Measurements from ENCODE around the gene PDIA6.
"Not testable (repeated sequence)": the region's sequence is repeated elsewhere in the genome, so short reads cannot be mapped to it uniquely, and the experiment has no call there.

Gene PDIA6

DNA sequence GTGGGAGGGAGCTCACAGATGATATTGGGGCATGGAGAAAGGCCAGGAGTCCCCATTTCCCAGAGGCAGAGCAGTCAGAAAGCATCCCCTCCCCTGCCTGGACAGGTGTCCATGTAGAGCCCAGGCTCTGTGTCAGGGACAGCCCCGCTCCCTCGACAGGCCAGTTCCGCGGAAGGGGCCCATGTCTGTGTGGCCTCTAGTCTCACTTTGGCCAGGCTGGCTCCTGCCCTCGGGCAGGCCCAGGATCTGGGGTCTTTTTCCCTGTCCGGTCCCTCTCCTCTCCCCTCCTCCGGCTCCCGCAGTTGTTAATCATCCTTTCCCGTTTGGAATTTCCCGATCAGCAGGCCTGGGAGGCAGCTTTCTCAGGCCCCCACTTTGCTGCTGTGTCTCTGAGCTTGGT, 20.4 kb upstream of the PDIA6 start:
- no peak for DNase-seq (ENCODE audit: low read depth)

DNA sequence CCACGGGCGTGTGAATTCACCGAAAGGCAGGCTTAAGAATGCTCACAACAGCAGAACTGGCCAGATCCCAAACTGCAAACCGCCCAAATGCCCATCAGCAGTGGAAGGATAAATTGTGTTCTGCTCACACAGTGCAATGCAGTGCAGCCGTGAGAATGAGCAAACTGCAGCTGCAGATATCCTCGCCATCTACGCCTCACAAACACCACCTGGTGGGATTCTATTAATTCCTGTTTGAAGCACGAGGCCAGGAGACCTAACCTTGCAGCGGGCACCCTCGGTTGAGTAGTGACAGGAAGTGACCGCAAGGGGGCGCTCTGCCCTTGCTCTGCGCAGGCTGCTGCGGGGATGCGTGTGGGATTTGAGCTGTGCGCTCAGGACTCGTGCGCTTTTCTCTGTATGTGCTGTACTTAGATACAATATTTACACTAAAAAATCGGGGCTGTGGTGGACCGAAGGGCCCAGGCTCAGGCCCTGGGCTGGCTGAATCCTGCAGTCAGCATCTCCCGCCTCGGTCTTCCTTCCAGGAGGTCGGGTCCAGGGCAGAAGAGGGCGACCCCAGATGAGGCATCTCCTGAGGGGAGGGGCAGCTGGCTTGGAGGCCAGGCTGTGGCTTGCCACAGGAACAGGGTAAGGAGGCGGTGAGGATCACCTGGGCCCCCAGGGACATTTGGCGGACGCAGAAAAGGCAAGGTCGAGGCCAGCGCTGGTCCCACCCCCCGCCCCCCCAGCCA, 19.8 kb upstream of the PDIA6 start:
- DNase-seq (ENCODE audit: low read depth), result peak; percentile 74

DNA sequence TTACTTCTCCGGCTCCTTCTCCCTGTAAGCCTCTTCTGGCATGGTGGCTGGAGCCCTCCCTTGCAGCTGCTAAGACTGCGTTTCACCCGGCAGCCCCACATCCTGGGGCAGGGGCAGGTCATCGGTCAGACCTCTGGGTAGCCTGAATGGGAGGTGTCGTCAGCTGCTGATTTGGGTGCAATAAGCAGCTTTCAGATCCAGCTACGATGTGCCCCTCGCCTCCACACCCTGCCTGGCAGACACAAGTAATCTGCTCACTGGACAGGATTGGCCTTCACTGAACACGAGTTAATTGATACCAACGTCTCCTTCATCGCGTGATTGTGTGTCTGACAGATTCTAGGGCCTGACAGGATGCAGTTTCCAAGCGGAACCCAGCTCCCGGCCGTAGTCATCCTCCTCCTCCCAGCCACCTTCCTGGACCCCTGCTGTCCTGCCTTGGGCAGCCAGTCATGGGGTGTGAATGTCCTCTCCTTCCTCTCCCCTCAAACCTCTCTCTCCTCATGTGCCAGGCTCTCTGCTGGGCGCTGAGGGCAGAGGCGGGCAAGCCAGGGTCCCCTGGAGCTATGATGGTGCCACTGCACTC, 18.9 kb upstream of the PDIA6 start:
- no peak for DNase-seq (ENCODE audit: low read depth)

DNA sequence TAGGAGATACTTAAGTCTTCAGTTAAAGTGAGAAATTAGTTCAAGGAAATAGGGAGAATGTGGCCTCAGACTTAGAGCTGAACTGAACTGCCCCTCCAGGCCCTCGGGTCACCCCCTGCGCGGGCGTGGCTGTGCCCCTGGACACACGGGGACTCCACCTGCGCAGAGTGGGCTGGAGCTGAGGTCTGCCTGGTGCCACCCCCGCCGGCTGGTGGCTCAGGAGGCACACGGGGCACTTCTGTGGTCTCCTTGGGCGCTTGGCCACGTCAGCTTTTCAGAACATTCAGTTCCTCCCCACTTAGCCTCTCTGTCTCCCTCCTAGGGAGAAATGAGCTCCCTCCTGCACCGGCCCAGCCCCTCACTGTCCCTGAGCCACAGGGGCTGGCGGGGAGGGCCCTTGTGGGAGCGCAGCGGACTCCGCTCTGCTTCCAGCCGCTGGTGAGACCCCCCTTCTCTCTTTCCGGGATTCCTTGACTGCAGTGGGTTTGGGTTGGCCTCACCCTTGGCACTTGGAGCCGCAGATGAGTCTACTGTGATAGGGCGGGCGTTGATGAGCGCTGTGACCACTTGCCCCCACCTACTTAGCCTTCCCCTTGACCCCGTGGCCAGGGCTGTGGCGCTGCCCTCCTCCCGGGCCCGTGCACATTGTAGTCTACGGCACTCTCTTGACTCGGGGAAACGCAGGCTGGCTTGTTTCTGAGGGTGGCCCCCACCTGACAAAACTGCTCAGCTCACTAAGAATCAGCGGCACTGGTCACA, 18.2 kb upstream of the PDIA6 start:
- DNase-seq (ENCODE audit: low read depth), result no peak

DNA sequence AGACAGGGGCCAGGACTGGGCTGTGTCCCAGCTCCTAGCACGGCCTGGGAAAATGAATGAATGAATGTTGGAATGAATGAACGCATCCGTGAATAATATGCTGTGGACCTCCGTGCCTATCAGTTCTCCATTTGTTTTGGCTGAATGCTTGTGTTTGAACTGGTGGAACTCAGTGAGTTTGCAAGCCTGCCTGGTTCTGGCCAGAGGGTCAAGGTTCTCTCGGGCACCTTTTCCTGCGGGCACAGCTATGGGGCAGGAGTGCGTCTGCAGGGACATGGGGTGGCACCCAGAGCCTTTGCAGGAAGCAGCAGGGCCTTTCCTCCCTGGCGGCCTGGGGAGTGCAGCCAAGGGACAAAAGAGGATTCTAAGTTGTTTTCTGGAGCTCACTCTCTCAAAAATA, 17.6 kb upstream of the PDIA6 start:
- no peak for DNase-seq (ENCODE audit: low read depth)

DNA sequence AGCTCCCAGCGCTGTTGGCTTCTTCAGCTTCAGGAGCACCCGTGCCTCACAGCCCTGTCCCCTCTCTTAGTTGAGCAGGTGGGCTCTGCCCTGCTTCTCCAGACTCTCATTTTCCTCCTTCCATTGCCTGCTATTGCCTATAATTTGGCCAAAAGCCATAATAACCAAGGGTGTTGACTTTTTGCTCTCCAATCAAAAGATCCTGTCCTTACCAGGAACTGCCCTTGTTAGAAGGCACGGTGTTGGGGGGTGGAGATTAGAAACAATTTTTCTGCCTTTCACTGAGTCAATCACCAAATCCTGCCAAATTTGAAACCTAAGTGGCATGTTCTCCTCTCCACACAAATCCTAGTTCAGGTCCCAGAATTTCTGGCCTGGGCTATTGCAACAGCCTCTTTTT, 16.7 kb upstream of the PDIA6 start:
- no peak for DNase-seq (ENCODE audit: low read depth)

DNA sequence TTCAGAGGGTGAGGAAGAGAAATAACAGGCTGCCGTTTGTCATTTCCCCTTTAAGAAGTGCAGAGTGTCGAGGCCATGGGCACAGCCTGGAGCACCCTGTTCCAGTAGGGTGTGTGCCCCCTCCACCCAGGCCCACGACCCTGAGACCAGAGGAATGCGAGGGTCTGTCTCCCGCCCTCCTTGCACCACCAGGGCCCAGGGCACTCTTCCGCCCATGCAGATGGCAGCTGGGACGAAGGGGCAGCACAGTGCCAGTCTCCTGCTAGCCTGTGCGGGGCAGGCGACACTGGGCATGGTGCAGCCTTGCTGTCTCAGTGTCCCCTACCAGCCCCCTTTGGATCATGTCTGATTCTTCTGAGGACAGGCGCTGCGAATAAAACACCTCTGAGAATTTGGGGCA, 15.8 kb upstream of the PDIA6 start:
- DNase-seq (ENCODE audit: low read depth), result no peak

DNA sequence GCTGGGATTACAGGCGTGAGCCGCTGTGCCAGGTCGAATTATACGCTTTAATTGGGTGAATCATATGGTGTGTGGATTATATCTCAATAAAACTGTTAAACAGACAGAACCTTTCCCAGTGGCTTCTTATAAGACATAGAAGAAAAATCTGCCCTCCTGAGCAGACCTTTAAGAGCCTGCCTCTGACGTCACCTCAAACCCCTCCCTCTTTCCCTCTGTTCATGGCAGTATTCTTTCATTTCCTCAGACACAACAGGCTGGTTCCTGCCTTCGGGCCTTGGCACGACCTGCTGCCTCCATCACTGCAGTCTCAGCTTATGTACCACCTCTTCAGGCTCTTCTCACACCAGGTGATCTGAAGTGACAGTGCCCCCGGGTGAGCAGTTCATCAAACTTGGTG, 14.0 kb upstream of the PDIA6 start:
- DNase-seq (ENCODE audit: low read depth), result no peak

DNA sequence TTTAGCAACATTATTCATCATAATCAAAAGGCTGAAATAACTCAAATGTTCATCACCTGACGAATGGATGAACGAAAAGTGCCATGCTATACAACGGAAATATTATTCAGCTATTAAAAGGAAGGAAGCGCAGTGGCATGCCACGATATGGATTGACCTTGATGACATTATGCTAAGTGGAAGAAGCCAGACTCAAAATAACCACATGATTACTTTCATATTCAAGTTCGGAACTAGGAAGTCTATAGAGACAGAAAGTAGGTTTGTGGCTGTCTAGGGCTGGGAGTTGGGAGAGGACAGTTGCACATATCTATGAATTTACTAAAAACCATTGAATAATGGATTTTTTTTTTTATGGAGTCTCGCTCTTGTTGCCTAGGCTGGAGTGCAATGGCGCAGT, 13.4 kb upstream of the PDIA6 start:
- no peak for DNase-seq (ENCODE audit: low read depth)

DNA sequence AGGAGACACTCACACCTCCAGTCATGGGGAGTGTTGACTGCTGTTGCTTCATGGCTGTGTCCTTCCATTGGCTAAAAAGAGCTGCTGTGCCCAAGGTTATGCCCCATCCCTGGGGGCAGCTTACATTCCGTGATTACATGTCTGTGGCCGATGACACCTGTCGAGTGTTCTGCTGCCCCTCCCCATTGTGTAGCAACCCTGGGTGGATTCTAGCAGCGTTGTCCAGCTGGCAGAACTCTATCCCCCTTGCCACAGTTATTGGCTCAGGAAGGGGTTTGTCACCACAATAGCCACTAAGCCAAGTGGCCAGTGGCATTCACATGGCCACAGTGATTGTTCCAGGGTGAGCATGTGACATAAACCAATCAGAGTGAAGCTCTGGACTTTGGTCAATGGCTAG, 11.6 kb upstream of the PDIA6 start:
- DNase-seq (ENCODE audit: low read depth), result no peak

DNA sequence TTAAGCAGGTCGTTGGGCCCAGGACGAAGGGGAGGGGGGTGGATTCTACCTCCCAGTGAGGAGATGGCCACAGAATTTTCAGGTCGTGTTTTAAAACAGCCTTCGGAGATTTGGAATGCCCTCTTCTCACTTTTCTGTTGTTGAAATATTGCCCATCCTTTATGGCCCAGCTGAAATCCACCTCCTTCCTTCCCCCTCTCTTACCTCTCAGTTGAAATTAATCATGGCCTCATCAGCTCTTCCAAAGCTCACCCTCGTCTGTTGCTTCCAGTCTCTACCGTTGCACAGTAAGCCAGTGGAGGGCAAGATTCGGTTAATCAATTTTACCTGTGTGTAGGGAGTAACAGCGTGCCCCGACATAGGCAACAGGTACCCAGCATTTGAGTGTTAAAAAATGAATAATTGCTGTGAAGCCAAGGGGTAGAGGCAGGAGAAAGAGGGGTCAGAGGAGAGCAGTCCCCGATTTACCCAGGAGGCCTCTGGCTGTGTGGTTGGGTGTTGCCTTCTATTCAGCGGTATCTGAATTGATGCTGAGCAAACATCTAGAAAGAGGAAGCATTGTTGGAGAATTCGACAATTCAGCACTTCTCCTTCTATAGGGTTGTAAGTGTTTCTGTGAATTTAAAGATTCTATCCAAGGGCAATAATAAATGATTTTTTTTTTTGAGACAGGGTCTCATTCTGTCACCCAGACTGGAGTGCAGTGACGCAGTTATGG, 8.6 kb upstream of the PDIA6 start:
- no peak for DNase-seq (ENCODE audit: low read depth)

DNA sequence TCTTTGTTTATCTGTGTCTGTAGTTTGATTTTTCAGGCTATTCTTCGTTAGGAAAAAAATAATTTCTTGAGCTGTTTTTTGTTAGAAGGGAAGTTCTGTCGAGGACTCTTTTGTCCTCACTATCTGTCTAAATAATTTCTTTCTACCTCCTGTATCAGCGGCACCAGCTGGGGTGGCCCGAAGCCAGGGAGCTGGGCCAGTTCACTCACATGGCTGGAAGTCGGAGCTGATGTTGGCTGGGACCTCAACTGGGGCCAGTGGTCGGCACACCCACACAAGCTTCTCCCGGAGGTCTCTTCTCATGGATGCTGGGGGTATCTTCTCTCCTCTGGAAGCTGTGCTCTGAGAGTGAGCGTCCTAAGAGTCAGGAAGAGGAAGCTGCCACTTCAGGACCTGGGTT, 8.0 kb upstream of the PDIA6 start:
- DNase-seq (ENCODE audit: low read depth), result no peak

DNA sequence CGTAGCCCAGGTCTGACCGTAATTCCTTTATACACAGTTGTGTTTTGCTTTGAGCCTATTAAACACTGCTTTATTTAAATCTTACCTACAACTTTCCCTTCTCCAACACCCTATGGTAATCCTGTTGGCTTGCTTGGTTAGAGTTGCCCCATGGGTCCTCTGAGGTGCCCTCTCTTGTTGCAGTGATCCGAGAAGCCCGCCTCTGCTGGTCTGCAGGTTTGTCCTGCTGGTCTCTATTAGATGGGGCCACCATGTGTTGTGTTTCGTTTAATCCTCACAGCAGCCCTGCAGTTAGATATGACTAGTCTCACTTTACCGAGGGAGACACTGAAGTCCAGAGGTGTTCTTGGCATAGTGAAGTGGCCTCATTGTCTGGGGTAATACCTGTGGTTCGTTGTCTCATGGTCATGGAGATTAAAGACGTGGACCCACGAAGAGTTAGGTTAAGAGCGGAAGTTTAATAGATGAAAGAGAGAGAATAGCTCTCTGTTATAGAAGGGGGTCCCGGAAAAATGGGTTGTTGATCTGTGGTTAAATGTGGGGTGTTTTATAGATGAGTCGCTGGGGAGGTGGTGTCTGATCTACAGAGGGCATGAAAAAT, 7.2 kb upstream of the PDIA6 start:
- no peak for DNase-seq (ENCODE audit: low read depth)

DNA sequence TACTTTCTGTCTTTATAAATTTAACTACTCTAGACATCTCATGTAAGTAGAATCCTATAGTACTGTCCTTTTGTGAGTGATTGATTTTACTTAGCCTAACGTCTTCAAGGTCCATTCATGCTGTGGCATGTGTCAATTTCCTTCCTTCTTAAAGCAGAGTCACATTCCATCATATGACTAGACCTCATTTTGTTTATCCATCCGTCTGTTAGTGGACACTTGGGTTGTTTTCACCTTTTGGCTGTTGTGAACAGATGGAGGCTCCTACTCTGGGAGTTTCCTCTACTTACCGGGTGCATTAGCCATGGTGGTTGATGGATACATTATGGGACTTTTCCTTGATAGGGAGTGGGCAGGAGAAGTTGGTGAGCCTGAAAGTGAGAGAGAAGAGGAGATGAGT, 6.4 kb upstream of the PDIA6 start:
- DNase-seq (ENCODE audit: low read depth), result no peak

DNA sequence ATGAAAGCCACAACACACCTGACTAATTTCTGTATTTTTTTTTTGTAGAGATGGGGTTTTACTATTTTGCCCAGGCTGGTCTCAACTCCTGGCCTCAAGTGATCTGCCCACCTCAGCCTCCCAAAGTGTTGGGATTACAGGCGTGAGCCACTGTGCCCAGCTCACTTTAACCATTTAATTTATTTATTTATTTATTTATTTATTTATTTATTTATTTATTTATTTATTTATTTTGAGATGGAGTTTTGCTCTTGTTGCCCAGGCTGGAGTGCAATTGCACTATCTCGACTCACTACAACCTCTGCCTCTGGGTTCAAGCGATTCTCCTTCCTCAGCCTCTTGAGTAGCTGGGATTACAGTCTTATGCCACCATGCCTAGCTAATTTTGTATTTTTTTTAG, 5.7 kb upstream of the PDIA6 start:
- DNase-seq (ENCODE audit: low read depth), result not testable (repeated sequence)

DNA sequence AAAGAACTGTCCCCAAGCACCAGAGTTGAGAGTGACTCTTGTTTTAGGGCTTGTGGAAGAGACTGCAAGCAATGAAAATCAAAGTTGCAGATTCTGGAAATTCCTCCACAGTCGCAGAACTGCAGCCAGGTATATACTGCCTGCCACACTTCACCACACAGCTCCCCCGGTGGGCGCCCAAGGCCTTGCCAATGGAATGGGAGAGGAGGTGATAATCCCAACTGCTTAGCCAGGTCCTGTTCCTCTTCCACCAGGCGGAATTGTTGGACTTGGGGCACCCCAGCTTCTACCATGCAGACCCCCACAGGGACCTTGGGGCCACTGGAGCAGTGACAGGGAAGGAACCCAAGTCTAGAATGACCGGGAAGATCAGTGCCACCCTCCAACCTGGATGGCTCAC, 4.8 kb upstream of the PDIA6 start:
- DNase-seq (ENCODE audit: low read depth), result no peak

DNA sequence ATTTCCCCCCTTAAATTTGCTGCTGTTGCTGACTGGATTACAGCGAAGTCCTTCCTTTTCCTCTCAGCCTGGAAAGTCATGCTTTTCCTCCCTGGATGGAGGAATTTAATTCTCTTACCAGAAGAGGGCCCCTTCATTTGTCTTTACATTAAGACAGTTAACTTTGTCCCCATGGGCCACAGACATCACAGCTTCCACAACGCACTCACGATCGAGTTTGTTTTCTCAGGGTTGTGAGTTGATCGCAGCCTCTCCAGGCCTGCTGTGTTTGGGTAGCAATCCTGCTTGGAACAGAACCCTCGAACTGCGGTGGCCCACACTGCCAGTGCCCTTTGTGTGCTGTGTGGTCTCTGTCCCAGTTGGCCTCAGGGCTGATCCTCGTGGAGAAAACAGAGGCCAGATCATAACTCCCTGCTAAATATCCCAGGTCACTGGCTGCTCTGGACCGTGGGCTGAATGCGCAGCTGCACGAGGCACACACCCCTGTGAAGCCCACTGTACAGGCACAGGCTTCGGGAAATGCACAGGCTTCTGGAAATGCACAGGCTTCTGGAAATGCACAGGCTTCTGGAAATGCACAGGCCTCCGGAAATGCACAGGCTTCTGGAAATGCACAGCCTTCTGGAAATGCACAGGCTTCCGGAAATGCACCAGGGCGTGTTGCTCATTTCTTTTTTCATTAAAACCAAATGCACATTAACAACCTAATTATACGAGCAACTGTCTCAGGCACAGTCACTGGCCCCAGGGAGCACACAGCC, 2.2 kb upstream of the PDIA6 start:
- DNase-seq (ENCODE audit: low read depth), result no peak

DNA sequence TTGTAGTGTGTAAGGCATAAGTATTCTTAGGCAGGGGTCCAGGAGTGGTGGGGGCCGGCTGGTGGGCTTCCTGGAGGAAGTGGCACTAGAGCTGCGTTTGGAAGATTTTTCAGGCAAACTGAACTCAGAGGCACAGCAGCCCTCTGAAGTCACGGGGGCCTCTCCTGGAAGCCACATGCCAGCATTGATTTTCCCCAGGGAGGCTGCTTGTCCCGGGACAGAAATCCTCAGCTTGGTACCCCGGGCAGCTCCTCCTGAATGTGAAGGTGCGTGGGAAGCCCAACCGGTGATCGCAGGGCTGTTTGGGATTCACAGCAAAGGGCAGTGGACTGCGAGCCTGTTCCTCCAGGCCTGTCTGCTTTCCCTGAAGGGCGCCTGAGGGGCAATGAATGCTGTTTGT, 1.6 kb upstream of the PDIA6 start:
- no peak for DNase-seq (ENCODE audit: low read depth)

DNA sequence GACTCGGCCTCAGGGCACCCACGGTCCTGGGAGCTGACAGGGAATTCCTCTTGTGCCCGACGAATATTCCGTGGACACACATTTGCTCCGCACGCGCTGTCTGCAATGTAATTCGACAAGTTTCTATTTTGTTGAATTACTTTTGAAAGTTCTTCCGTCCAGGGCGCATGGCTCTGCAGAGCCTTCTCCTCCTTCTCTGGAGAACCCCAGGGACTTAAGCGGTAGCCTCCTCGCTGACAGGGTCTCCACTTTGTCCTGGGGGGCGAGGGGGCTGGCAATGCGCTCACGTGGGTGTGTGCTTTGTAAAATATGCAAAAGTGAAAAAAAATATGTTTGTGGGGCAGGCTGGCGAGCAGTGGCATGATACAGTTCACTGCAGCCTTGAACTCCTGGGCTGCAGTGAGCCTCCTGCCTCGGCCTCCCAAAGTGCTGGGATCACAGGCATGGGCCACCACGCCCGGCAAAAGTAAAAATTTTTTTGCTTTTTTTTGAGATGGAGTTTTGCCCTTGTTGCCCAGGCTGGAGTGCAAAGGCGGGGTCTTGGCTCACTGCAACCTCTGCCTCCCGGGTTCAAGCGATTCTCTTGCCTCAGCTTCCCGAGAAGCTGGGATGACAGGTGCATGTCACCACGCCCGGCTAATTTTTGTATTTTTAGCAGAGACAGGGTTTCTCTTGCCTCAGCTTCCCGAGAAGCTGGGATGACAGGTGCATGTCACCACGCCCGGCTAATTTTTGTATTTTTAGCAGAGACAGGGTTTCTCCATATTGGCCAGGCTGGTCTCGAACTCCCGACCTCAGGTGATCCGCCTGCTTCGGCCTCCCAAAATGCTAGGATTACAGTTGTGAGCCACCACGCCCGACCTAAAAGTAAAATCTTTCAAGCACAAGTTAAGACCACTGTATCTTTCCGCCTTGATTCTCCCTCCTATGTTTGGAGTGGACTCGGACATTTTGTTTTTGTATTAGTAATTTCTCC, 866 bp upstream of the PDIA6 start:
- DNase-seq (ENCODE audit: low read depth), result not testable (repeated sequence)

DNA sequence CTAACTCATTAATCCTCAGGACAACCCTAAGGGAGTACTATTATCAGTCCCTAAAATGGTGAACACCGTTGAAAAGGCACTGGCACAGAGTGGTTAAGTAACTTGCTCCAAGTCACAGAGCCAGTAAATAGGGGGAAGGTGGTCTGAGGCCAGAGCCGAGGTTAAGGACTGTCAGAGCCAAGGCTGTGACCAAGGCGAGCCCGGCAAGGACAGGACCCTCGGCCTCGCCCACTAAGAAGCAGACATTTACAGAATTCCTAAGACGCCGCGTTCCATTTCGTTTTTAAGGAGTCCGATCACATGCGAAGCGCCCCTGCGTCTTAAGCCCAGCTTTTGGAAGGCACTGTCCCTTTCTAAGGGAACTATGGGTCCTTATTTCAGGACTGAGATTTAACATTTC, 1.1 kb downstream of the PDIA6 start:
- DNase-seq (ENCODE audit: low read depth), result peak; percentile 12
